ENCODE data around the gene SREK1IP1.

DNA sequence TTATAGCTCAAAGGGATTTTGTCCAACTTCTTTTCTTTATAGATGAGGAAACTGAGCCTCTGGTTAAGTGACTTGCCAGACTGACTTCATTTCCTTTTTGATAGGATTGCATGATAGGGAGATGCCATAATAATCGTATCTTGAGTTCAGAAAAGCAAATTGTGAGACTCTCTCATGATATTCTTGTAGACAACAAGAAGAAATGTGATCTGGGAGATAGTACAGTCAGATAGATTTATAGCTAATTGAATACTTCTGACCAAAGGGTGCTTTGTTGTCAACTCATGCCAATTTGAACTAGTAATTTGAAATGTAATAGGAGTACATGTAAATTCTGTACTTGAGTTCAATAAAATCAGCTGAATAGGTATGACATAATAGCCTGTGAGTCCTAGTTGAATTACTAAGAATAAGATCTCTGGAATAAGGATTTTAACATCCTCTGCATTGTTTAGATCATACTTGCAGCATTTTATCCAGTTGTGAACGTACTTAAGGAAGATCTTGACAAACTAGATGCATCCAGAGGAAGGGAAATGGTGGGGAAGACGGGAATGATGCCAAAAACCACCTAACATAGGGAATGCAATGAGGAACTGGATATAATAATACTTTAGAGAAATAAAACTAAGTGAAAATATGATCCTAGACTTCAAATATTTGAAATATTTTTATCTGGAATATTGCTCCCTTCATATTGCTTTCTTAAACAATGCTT, 25.7 kb upstream of the SREK1IP1 start:
- TF ChIP-seq CTCF (IDR thresholded peaks at IDR 0.05) = no peak
- TF ChIP-seq EZH2 (IDR thresholded peaks at IDR 0.05) = no peak
